OCI-LY3 (cell line): Measurements from ENCODE around the gene PRMT1.

ENCODE experiments used
- CTCF ChIP-seq: fragments of 200-600, 300-600 bp; sonication (generic); IDR thresholded peaks from 2 replicates; pipeline ENCODE4 v1.5.1; 2014; ENCODE audit warnings: antibody characterized with exemption, low read length, low read depth
- EZH2phosphoT487 ChIP-seq: fragments of 200-600 bp; shearing (Covaris generic); IDR thresholded peaks from 2 replicates; pipeline ENCODE4 v1.6.1; 2018; ENCODE audit warnings: antibody characterized with exemption, mixed run types, low read depth

DNA sequence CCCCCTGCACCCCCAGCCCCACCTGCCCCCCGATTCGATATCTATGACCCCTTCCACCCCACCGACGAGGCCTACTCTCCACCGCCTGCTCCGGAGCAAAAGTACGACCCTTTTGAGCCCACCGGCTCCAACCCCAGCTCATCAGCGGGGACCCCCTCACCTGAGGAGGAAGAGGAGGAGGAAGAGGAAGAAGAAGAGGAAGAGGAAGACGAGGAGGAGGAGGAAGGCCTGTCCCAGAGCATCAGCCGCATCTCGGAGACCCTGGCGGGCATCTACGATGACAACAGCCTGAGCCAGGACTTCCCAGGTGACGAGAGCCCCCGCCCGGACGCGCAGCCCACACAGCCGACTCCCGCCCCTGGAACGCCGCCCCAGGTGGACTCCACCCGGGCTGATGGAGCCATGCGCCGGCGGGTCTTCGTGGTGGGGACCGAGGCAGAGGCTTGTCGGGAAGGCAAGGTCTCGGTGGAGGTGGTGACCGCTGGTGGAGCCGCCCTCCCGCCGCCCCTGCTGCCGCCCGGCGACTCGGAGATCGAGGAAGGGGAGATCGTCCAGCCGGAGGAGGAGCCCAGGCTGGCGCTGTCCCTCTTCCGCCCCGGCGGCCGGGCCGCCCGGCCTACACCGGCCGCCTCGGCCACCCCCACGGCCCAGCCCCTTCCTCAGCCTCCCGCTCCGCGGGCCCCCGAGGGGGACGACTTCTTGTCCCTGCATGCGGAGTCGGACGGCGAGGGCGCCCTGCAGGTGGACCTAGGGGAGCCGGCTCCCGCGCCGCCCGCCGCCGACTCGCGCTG, 25.8 kb upstream of the PRMT1 start:
- TF ChIP-seq CTCF (no peak), EZH2phosphoT487 (no peak)
